Measurements from ENCODE around the gene GRPEL2.
"Not testable (repeated sequence)": the region's sequence is repeated elsewhere in the genome, so short reads cannot be mapped to it uniquely, and the experiment has no call there.

Gene GRPEL2

GRCh38 chr5:149398747-149399266, 53.5 kb downstream of the GRPEL2 start:
- not testable (repeated sequence) for DNase-seq (ENCODE audit: low spot score); FAIRE-seq

GRCh38 chr5:149399775-149400174, 54.5 kb downstream of the GRPEL2 start:
- no peak for FAIRE-seq
- no peak for DNase-seq (ENCODE audit: low spot score)

- FAIRE-seq: no peak
Measured at GRCh38 chr5:149400304-149400703, 55.0 kb downstream of the GRPEL2 start.

GRCh38 chr5:149401051-149401450, 55.8 kb downstream of the GRPEL2 start:
- FAIRE-seq (no peak), DNase-seq (ENCODE audit: low spot score) (no peak)

More at GRCh38 chr5:149400304-149400703, 55.0 kb downstream of the GRPEL2 start:
- no peak for DNase-seq (ENCODE audit: low spot score)

- FAIRE-seq: no peak
Measured at GRCh38 chr5:149402291-149402690, 57.0 kb downstream of the GRPEL2 start.

More at GRCh38 chr5:149402291-149402690, 57.0 kb downstream of the GRPEL2 start:
- no peak for DNase-seq (ENCODE audit: low spot score)

All from RCC 7860 (cell line).